GM21515 (cell line): ENCODE data around the gene PRKAG1.

ENCODE experiments used
- ATAC-seq: cut with Tn5 transposase; IDR thresholded peaks from one replicate; pipeline ENCODE4 v1.9.1; 2021; ENCODE audit not compliant: unreplicated experiment

PRKAG1 gene

GRCh38 chr12:49015196-49015595, 3.4 kb downstream of the PRKAG1 start:
- no peak for ATAC-seq

- no peak for ATAC-seq
These were observed 4.0 kb downstream of the PRKAG1 start for GRCh38 chr12:49014547-49014946.

- ATAC-seq: no peak
These were observed 5.1 kb downstream of the PRKAG1 start for GRCh38 chr12:49013428-49013827.

GRCh38 chr12:49012739-49013138, 5.8 kb downstream of the PRKAG1 start:
- ATAC-seq: no peak

- no peak for ATAC-seq
These were observed 8.4 kb downstream of the PRKAG1 start for GRCh38 chr12:49010092-49010668.

- ATAC-seq: no peak
These were observed 9.6 kb downstream of the PRKAG1 start for GRCh38 chr12:49008943-49009342.

- no peak for ATAC-seq
These were observed 18.2 kb downstream of the PRKAG1 start for GRCh38 chr12:49000346-49000745.

- no peak for ATAC-seq
These were observed 19.0 kb downstream of the PRKAG1 start, which contains the start of gene DDN for GRCh38 chr12:48999371-49000131. Gene DDN (minus strand): TSS chr12:48999375. CDS start chr12:48999287, 88 bp downstream.

GRCh38 chr12:48998497-48999353, 19.9 kb downstream of the PRKAG1 start:
- peak; percentile 2 for ATAC-seq

- peak; percentile 43 for ATAC-seq
These were observed 20.7 kb downstream of the PRKAG1 start for GRCh38 chr12:48997719-48998496.

- no peak for ATAC-seq
These were observed 21.5 kb downstream of the PRKAG1 start for GRCh38 chr12:48996794-48997718.

- ATAC-seq: no peak
These were observed 23.3 kb downstream of the PRKAG1 start for GRCh38 chr12:48995086-48995879.

- ATAC-seq: no peak
These were observed 24.1 kb downstream of the PRKAG1 start for GRCh38 chr12:48994224-48995085.

- no peak for ATAC-seq
These were observed 24.8 kb downstream of the PRKAG1 start for GRCh38 chr12:48993787-48994186.

- ATAC-seq: no peak
These were observed 27.1 kb downstream of the PRKAG1 start for GRCh38 chr12:48991247-48992050.

GRCh38 chr12:48990552-48990951, 28.0 kb downstream of the PRKAG1 start:
- no peak for ATAC-seq

GRCh38 chr12:48988030-48988649, 30.4 kb downstream of the PRKAG1 start:
- ATAC-seq: no peak
